ENCODE measurements around the gene KCNIP4.

Gene KCNIP4

DNA sequence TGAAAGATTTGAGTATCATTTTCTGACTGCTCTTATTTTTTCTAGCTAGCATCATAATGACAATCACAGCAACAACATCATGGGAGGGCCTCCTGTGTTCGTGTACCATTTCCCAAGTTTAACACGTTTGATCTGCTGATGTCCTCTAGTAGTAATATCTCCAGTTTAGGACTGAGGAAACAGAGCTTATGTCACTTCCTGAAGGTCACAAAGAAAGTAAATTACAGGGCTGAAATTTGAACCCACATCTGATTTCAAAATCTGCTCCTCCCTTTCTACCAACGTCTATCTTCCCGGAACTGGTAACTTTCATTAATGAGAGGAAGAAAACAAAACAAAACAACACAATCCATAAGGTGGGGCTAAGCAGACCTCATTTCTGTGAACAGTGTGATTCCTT lies 945.6 kb downstream of the KCNIP4 start:
- TF ChIP-seq REST (IDR thresholded peaks at IDR 0.05; ENCODE audit: insufficient replicate concordance, low read depth) (no peak), POLR2AphosphoS5 (IDR thresholded peaks at IDR 0.05; ENCODE audit: low read depth) (no peak), SPI1 (IDR thresholded peaks at IDR 0.05; ENCODE audit: borderline replicate concordance, low read depth) (no peak), GABPA (IDR thresholded peaks at IDR 0.05; ENCODE audit: low read depth) (no peak)
- TF ChIP-seq, protein P1, sequence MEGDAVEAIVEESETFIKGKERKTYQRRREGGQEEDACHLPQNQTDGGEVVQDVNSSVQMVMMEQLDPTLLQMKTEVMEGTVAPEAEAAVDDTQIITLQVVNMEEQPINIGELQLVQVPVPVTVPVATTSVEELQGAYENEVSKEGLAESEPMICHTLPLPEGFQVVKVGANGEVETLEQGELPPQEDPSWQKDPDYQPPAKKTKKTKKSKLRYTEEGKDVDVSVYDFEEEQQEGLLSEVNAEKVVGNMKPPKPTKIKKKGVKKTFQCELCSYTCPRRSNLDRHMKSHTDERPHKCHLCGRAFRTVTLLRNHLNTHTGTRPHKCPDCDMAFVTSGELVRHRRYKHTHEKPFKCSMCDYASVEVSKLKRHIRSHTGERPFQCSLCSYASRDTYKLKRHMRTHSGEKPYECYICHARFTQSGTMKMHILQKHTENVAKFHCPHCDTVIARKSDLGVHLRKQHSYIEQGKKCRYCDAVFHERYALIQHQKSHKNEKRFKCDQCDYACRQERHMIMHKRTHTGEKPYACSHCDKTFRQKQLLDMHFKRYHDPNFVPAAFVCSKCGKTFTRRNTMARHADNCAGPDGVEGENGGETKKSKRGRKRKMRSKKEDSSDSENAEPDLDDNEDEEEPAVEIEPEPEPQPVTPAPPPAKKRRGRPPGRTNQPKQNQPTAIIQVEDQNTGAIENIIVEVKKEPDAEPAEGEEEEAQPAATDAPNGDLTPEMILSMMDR (IDR thresholded peaks at IDR 0.05; ENCODE audit: insufficient read depth, low read length) = no peak
- DNase-seq (ENCODE audit: low read depth in 1 of 2, low spot score in 1 of 2) = no peak
- H3K27ac ChIP-seq (replicated peaks) = no peak overlapping the region

GRCh38 chr4:21002286-21002685 lies 946.3 kb downstream of the KCNIP4 start:
- Histone ChIP-seq H3K4me3 (replicated peaks; ENCODE audit: insufficient read depth, low read length) (no peak overlapping the region), H3K27me3 (ENCODE audit: insufficient read depth, poor library complexity, severe bottlenecking) (no peaks in the 10 kb centered on the region), H3K27ac (replicated peaks) (no peak overlapping the region)
- TF ChIP-seq REST (IDR thresholded peaks at IDR 0.05; ENCODE audit: insufficient replicate concordance, low read depth) = no peak
- TF ChIP-seq SPI1 (IDR thresholded peaks at IDR 0.05; ENCODE audit: borderline replicate concordance, low read depth) = no peak
- TF ChIP-seq, protein P1 (IDR thresholded peaks at IDR 0.05; ENCODE audit: insufficient read depth, low read length) = no peak
- no peak for TF ChIP-seq POLR2AphosphoS5 (IDR thresholded peaks at IDR 0.05; ENCODE audit: low read depth)
- no peak for TF ChIP-seq GABPA (IDR thresholded peaks at IDR 0.05; ENCODE audit: low read depth)
- no peak for DNase-seq (ENCODE audit: low read depth in 1 of 2, low spot score in 1 of 2)

More for the DNA sequence above, 945.6 kb downstream of the KCNIP4 start:
- Histone ChIP-seq H3K27me3 (ENCODE audit: insufficient read depth, poor library complexity, severe bottlenecking) (no peaks in the 10 kb centered on the region), H3K4me3 (replicated peaks; ENCODE audit: insufficient read depth, low read length) (no peak overlapping the region)

DNA sequence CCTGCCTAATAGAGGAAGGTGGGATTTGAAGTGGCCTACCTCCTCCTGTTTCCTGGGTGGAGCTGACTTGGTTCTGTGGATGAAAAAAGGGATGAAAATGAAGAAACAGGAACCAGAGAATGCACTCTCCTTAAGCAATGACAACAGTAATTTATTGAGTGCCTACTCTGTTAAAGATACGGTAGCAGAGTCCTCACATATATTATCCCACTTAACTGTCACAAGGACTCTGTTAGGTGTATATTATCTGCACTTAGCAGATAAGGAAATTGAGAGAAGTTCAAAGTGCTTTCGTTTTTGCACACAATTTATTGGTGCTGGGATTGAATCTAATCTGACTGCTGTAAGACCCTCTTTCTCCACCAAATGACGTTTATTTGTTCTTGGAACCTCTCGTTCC lies 947.1 kb downstream of the KCNIP4 start:
- TF ChIP-seq POLR2AphosphoS5 (IDR thresholded peaks at IDR 0.05; ENCODE audit: low read depth) (no peak), SPI1 (IDR thresholded peaks at IDR 0.05; ENCODE audit: borderline replicate concordance, low read depth) (no peak), REST (IDR thresholded peaks at IDR 0.05; ENCODE audit: insufficient replicate concordance, low read depth) (no peak), GABPA (IDR thresholded peaks at IDR 0.05; ENCODE audit: low read depth) (no peak)
- TF ChIP-seq, protein P1 (IDR thresholded peaks at IDR 0.05; ENCODE audit: insufficient read depth, low read length) = no peak
- Histone ChIP-seq H3K27ac (replicated peaks) (no peak overlapping the region), H3K27me3 (ENCODE audit: insufficient read depth, poor library complexity, severe bottlenecking) (no peaks in the 10 kb centered on the region), H3K4me3 (replicated peaks; ENCODE audit: insufficient read depth, low read length) (no peak overlapping the region)
- DNase-seq (ENCODE audit: low read depth in 1 of 2, low spot score in 1 of 2) = no peak

Data from HL-60 (cell line).